NCI-H128 (cell line): ENCODE measurements around the gene IER5L.

Experiments used
- DNase-seq: peaks from one replicate; lab custom pipeline; 2025; ENCODE audit not compliant: unreplicated experiment; lab: John Stamatoyannopoulos, UW

The IER5L gene

GRCh38 chr9:129182122-129182521 is 4.1 kb upstream of the IER5L start:
- no peak for DNase-seq

GRCh38 chr9:129181246-129181645 is 3.2 kb upstream of the IER5L start:
- no peak for DNase-seq

GRCh38 chr9:129178568-129179382 is 714 bp upstream of the IER5L start:
- DNase-seq, result no peak

GRCh38 chr9:129177443-129177790 is 644 bp downstream of the IER5L start:
- no peak for DNase-seq

- DNase-seq, result no peak
These were observed 1.2 kb downstream of the IER5L start for GRCh38 chr9:129176701-129177442.

GRCh38 chr9:129175825-129176633 is 2.0 kb downstream of the IER5L start:
- peak; percentile 38 for DNase-seq

GRCh38 chr9:129175515-129175824 is 2.6 kb downstream of the IER5L start:
- DNase-seq, result no peak

GRCh38 chr9:129174724-129175514 is 3.1 kb downstream of the IER5L start:
- DNase-seq, result no peak

GRCh38 chr9:129174102-129174723 is 3.8 kb downstream of the IER5L start:
- peak; percentile 77 for DNase-seq

- no peak for DNase-seq
These were observed 4.6 kb downstream of the IER5L start for GRCh38 chr9:129173296-129174101.

- DNase-seq, result no peak
These were observed 5.2 kb downstream of the IER5L start for GRCh38 chr9:129172816-129173215.

- DNase-seq, result no peak
These were observed 5.9 kb downstream of the IER5L start for GRCh38 chr9:129171993-129172751.

- no peak for DNase-seq
These were observed 7.8 kb downstream of the IER5L start for GRCh38 chr9:129170229-129170628.

GRCh38 chr9:129166623-129167557 is 11.2 kb downstream of the IER5L start:
- DNase-seq, result no peak

GRCh38 chr9:129165198-129165597 is 12.9 kb downstream of the IER5L start:
- DNase-seq, result no peak

- DNase-seq, result no peak
These were observed 13.7 kb downstream of the IER5L start for GRCh38 chr9:129164246-129164930.

GRCh38 chr9:129163753-129164152 is 14.3 kb downstream of the IER5L start:
- DNase-seq, result no peak
